GM19023 (cell line): Measurements from ENCODE around the gene LPAR2.

Experiments
- ATAC-seq: cut with Tn5 transposase; IDR thresholded peaks from one replicate; pipeline ENCODE4 v1.9.1; 2021; ENCODE audit warnings: mild to moderate bottlenecking, moderate library complexity; ENCODE audit not compliant: unreplicated experiment

Gene LPAR2

GRCh38 chr19:19602136-19602712, 25.8 kb downstream of the LPAR2 start:
- no peak for ATAC-seq

GRCh38 chr19:19600793-19601330, 27.2 kb downstream of the LPAR2 start:
- no peak for ATAC-seq

- ATAC-seq = peak; percentile 37
Observed at GRCh38 chr19:19598728-19599451, 29.1 kb downstream of the LPAR2 start.

GRCh38 chr19:19597809-19598306, 30.2 kb downstream of the LPAR2 start:
- peak; percentile 58 for ATAC-seq

GRCh38 chr19:19595171-19595701, 32.8 kb downstream of the LPAR2 start:
- ATAC-seq = no peak

- ATAC-seq = no peak
Observed at GRCh38 chr19:19594381-19594780, 33.6 kb downstream of the LPAR2 start.

- ATAC-seq = no peak
Observed at GRCh38 chr19:19592690-19593089, 35.3 kb downstream of the LPAR2 start.

GRCh38 chr19:19591133-19591825, 36.7 kb downstream of the LPAR2 start:
- peak; percentile 57 for ATAC-seq

GRCh38 chr19:19588546-19588945, 39.5 kb downstream of the LPAR2 start:
- no peak for ATAC-seq

GRCh38 chr19:19587771-19588170, 40.2 kb downstream of the LPAR2 start:
- ATAC-seq = no peak

- ATAC-seq = no peak
Observed at GRCh38 chr19:19584356-19584755, 43.7 kb downstream of the LPAR2 start.

GRCh38 chr19:19582471-19582870, 45.5 kb downstream of the LPAR2 start:
- ATAC-seq = no peak

- ATAC-seq = no peak
Observed at GRCh38 chr19:19581391-19581790, 46.6 kb downstream of the LPAR2 start.

GRCh38 chr19:19580418-19580817, 47.6 kb downstream of the LPAR2 start:
- ATAC-seq = no peak

GRCh38 chr19:19579533-19580361, 48.3 kb downstream of the LPAR2 start:
- ATAC-seq = no peak

GRCh38 chr19:19578252-19578651, 49.8 kb downstream of the LPAR2 start:
- ATAC-seq = no peak

GRCh38 chr19:19575411-19575810, 52.6 kb downstream of the LPAR2 start:
- no peak for ATAC-seq
